CD4-positive, alpha-beta memory T cell (primary cell): Measurements from ENCODE around the gene CMYA5. TPM values are rescaled to one million over a fixed set of nuclear protein-coding genes. Genes with fewer than 3 reads are reported as not detected.

Experiments used
- CTCF ChIA-PET: fragments of 350-600 bp; sonication (Branson Sonifier 250); formaldehyde crosslinking; loops from one replicate; lab custom pipeline; 2021; ENCODE audit warnings: inconsistent platforms; ENCODE audit not compliant: partially characterized antibody; lab: Charles Lee
- POLR2A ChIA-PET: fragments of 350-600 bp; sonication (Branson Sonifier 250); formaldehyde crosslinking; loops from one replicate; lab custom pipeline; 2021; ENCODE audit not compliant: partially characterized antibody; lab: Charles Lee
- DNase-seq, 5 donors: peaks; one replicate each; pipeline versions ENCODE4 v3.0.0 to v3.0.0-alpha.2; 2020 to 2022; ENCODE audit warnings: mixed read lengths in 1 of 5
- H3K27ac ChIP-seq: one replicate; pipeline ENCODE4 v1.7.0; 2013; ENCODE audit warnings: low read depth, low read length
- H3K27me3 ChIP-seq: 2 replicates; pipeline ENCODE4 v1.7.0; 2013; ENCODE audit warnings: mild to moderate bottlenecking, low read length, moderate library complexity; ENCODE audit not compliant: insufficient read depth
- H3K36me3 ChIP-seq: 2 replicates; pipeline ENCODE4 v1.7.0; 2013; ENCODE audit warnings: mild to moderate bottlenecking, low read length, moderate library complexity; ENCODE audit not compliant: insufficient read depth
- H3K4me1 ChIP-seq: 2 replicates; pipeline ENCODE4 v1.7.0; 2013; ENCODE audit warnings: mild to moderate bottlenecking, low read length, moderate library complexity; ENCODE audit not compliant: insufficient read depth
- H3K4me3 ChIP-seq, 2 donors: one replicate each; pipeline ENCODE4 v1.7.0; 2013; ENCODE audit warnings: low read length in 2 of 2, mild to moderate bottlenecking in 1 of 2
- H3K9me3 ChIP-seq, 2 donors: one replicate each; pipeline ENCODE4 v1.7.0; 2013; ENCODE audit warnings: low read length in 2 of 2, control low read depth in 1 of 2; ENCODE audit not compliant: control insufficient read depth in 1 of 2
- H3K27ac Mint-ChIP-seq, 7 donors: one replicate each; pipeline ENCODE4 v1.8.0; 2020 to 2021; ENCODE audit warnings: mixed read lengths in 7 of 7, mild to moderate bottlenecking in 6 of 7, inconsistent platforms in 3 of 7, moderate library complexity in 3 of 7
- H3K27me3 Mint-ChIP-seq, 2 donors: one replicate each; pipeline ENCODE4 v1.8.0; 2020 to 2021; ENCODE audit warnings: mixed read lengths in 2 of 2
- H3K36me3 Mint-ChIP-seq, 2 donors: one replicate each; pipeline ENCODE4 v1.8.0; 2020 to 2021; ENCODE audit warnings: mixed read lengths in 2 of 2, inconsistent platforms in 1 of 2, mild to moderate bottlenecking in 1 of 2
- H3K4me1 Mint-ChIP-seq, 4 donors: one replicate each; pipeline ENCODE4 v1.8.0; 2020 to 2021; ENCODE audit warnings: mixed read lengths in 4 of 4, mild to moderate bottlenecking in 1 of 4
- H3K4me3 Mint-ChIP-seq, 8 donors: one replicate each; pipeline ENCODE4 v1.8.0; 2020 to 2021; ENCODE audit warnings: mixed read lengths in 8 of 8, mild to moderate bottlenecking in 7 of 8, moderate library complexity in 6 of 8, inconsistent platforms in 3 of 8
- H3K9me3 Mint-ChIP-seq, 8 donors: one replicate each; pipeline ENCODE4 v1.8.0; 2020 to 2021; ENCODE audit warnings: mixed read lengths in 8 of 8, mild to moderate bottlenecking in 5 of 8, inconsistent platforms in 3 of 8, moderate library complexity in 1 of 8
- intact Hi-C: fragments of 100-400 bp; cut with micrococcal nuclease; formaldehyde crosslinking; loops from one replicate; pipeline ENCODE4 v1.15.1; 2023
- polyA plus RNA-seq, 2 donors: library from polyadenylated mRNA; unstranded; fragments of 300-500 nt; fragmentation: Illumina TruSeq; gene quantifications; one replicate each; pipeline ENCODE4 v1.2.3, GENCODE V29; 2021
- total RNA-seq, 2 experiments: library from RNA; stranded (reverse); gene quantifications; one replicate each; pipeline ENCODE4 v1.2.3, GENCODE V29; 2021

The CMYA5 gene
- total and polyA plus RNA-seq, 4 experiments from 2014 or later = 0.07 to 0.20 (median 0.18) TPM

DNA sequence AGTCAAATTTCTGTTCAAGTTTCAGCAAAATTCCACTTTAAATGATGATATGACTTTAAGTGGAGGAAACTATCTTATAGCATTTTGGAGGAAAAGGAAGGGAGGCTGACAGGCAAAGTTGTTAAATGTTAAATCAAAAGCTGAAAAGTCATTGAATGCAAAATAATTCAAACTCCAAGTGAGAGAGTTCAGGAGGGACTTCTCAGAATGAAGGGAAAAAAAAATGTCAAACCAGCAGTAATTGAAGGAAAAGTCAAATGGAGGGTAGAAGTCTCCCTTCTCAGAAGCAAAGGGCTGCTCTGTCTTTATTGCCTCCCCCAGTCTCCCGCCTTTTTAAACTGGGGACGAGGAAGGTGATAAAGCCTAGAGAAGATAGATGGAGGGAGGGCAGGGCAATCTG lies 134.8 kb downstream of the CMYA5 start:
- H3K27ac Mint-ChIP-seq = no peak overlapping the region
- peaks cover 0 to 1% (median 0%) of the 10 kb centered on the region in 4 donors for H3K4me1 Mint-ChIP-seq
- intact Hi-C loops = no loop called here

DNA sequence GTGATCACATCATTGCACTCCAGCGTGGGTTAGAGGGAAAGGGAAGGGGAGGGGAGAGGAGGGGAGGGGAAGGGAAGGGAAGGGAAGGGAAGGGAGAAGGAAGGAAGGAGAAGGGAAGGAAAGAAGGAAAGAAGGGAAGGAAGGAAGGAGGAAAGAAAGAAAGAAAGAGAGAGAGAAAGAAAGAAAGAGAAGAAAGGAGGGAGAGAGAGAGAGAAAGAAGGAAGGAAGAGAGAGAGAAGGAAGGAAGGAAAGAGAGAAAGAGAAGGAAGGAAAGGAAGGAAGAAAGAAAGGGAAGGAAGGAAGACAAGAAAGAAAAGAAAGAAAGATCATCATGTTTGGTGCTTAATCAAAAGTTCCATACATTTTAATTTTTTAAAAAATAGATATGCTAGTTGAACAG lies 136.2 kb downstream of the CMYA5 start:
- no peaks in the 10 kb centered on the region for H3K9me3 ChIP-seq
- no peak overlapping the region for H3K4me3 ChIP-seq
- Mint-ChIP-seq H3K4me1 (peaks cover 0 to 1% (median 0%) of the 10 kb centered on the region in 4 donors), H3K9me3 (peaks cover 0 to 3% (median 0%) of the 10 kb centered on the region in 8 donors), H3K36me3 (no peaks in the 10 kb centered on the region), H3K4me3 (no peak overlapping the region), H3K27me3 (peaks cover 9 to 11% of the 10 kb centered on the region in 2 donors), H3K27ac (no peak overlapping the region)
- intact Hi-C loops = no loop called here
- H3K4me1 ChIP-seq = no peaks in the 10 kb centered on the region
- H3K36me3 ChIP-seq = no peaks in the 10 kb centered on the region
- no peaks in the 10 kb centered on the region for H3K27me3 ChIP-seq
- ChIA-PET CTCF (no interaction called here), POLR2A (no interaction called here)
- no peak for DNase-seq
- no peak overlapping the region for H3K27ac ChIP-seq

More for the DNA sequence above, 134.8 kb downstream of the CMYA5 start:
- Histone ChIP-seq H3K27me3 (no peaks in the 10 kb centered on the region), H3K4me3 (no peak overlapping the region), H3K4me1 (no peaks in the 10 kb centered on the region), H3K27ac (no peak overlapping the region), H3K9me3 (no peaks in the 10 kb centered on the region), H3K36me3 (no peaks in the 10 kb centered on the region)
- no peak for DNase-seq
- no peak overlapping the region for H3K4me3 Mint-ChIP-seq
- H3K36me3 Mint-ChIP-seq = no peaks in the 10 kb centered on the region
- ChIA-PET CTCF (no interaction called here), POLR2A (no interaction called here)
- peaks cover 0 to 7% (median 4%) of the 10 kb centered on the region in 8 donors for H3K9me3 Mint-ChIP-seq
- H3K27me3 Mint-ChIP-seq = peaks cover 6 to 11% of the 10 kb centered on the region in 2 donors

DNA sequence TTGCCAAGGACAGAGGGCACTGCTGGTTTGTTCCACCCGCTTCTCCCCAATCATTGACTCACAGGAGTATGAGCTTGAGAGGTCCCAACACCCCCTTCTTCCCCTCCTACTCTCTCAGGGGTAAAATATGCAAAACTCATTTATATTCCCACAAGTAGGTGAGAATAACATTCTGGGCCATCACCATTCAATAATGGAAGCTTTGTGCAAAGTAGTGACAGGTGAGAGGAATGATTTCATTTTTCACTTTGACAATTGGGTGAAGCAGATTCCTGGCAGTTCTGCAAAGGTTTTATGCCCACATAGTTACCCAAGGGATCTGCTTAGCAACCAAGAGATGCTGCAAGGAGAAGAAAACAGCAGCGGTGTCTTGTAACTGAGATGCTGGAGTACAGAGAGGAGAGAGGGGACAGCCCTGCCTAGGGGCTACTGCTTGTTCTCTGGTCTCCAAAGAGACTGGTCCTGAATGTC lies 137.6 kb downstream of the CMYA5 start:
- no peak overlapping the region for H3K27ac ChIP-seq
- peaks cover 0 to 1% (median 0%) of the 10 kb centered on the region in 4 donors for H3K4me1 Mint-ChIP-seq
- no peaks in the 10 kb centered on the region for H3K9me3 Mint-ChIP-seq
- POLR2A ChIA-PET = no interaction called here
- no peak overlapping the region for H3K27ac Mint-ChIP-seq
- no peaks in the 10 kb centered on the region for H3K9me3 ChIP-seq
- intact Hi-C loops = no loop called here
- DNase-seq = no peak
- peaks cover 9 to 11% of the 10 kb centered on the region in 2 donors for H3K27me3 Mint-ChIP-seq
- no peak overlapping the region for H3K4me3 Mint-ChIP-seq
- no peaks in the 10 kb centered on the region for H3K36me3 ChIP-seq
- CTCF ChIA-PET = no interaction called here
- H3K36me3 Mint-ChIP-seq = no peaks in the 10 kb centered on the region
- H3K4me1 ChIP-seq = no peaks in the 10 kb centered on the region
- no peak overlapping the region for H3K4me3 ChIP-seq
- no peaks in the 10 kb centered on the region for H3K27me3 ChIP-seq

DNA sequence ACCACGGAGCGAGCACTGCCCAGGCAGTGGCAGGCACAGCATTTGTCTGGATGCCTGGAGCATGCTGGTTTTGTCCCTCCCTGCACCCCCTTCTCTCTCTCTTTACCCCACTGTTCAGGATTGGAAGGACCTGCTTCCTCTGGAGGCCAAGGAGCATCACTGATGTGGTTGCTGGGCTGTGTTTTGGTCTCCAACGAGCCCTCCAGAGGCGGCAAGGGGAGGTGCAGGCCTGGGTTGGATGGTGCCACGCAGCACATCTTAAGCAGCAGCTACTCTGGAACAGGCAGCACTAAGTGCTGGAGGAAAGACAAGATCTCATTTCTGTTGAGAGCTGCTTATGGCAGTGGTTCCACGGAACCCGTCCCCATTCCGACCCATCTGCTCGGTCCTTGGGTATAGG lies 139.6 kb downstream of the CMYA5 start:
- DNase-seq = no peak
- intact Hi-C loops = no loop called here

DNA sequence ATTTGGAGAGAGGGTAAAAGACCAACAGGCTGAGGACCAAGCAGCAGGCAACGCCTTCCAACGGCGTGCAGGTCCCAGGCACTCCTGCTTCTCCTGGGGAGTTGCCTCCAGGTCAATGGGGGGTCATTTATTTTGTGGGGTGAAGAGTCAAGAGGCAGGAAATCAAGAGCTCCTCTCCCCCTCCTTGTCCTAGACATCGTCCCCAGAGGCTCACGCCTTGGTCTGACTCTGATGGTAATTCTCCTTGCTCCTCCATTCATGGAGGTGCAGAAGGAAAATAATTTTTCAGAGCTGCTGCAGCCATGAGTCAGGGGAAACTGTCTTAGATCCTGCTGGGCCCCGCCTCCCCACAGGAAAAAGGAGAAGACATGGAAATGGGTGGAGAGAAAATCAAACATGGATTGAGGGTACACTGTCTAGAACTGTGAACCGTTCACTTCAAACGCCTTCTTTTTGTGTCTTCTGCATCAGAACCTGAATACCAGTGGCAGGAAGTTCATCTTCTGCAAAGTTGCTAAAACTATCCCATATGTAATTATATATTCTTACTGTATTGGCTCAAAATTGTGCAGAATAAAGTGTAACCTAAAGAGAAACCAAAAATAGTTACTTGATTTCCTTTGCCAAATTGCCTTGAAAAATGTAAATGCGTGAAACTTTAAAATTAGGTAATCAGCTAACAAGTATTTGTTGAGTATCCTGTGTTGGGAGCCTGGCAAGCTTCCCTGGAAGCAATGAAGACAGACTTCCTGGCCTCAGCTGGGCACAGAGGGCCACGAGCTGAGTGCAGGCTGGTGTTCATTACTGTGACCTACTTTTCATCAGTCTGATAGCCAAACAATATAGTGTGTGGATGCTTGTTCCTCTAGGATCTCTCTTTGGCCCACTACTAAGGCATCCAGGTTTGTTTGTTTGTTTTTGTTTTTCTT lies 142.0 kb downstream of the CMYA5 start:
- no peaks in the 10 kb centered on the region for H3K36me3 ChIP-seq
- H3K9me3 Mint-ChIP-seq = no peaks in the 10 kb centered on the region
- H3K4me3 ChIP-seq = no peak overlapping the region
- no peaks in the 10 kb centered on the region for H3K4me1 ChIP-seq
- H3K27ac ChIP-seq = no peak overlapping the region
- H3K27me3 Mint-ChIP-seq = peaks cover 2 to 8% of the 10 kb centered on the region in 2 donors
- H3K9me3 ChIP-seq = no peaks in the 10 kb centered on the region
- ChIA-PET CTCF (interaction anchor here (0.7 kb wide), 1 partner anchor 432 kb away, joined by 3 read pairs; no protein-coding TSS in a partner anchor), POLR2A (no interaction called here)
- peaks cover 0 to 1% (median 0%) of the 10 kb centered on the region in 4 donors for H3K4me1 Mint-ChIP-seq
- no peak for DNase-seq
- intact Hi-C loops = no loop called here
- no peak overlapping the region for H3K27ac Mint-ChIP-seq
- no peak overlapping the region for H3K4me3 Mint-ChIP-seq
- no peaks in the 10 kb centered on the region for H3K36me3 Mint-ChIP-seq
- H3K27me3 ChIP-seq = no peaks in the 10 kb centered on the region

More for the DNA sequence above, 139.6 kb downstream of the CMYA5 start:
- Mint-ChIP-seq H3K27me3 (peaks cover 7 to 12% of the 10 kb centered on the region in 2 donors), H3K9me3 (no peaks in the 10 kb centered on the region), H3K27ac (no peak overlapping the region), H3K4me3 (no peak overlapping the region), H3K4me1 (peaks cover 0 to 1% (median 0%) of the 10 kb centered on the region in 4 donors), H3K36me3 (no peaks in the 10 kb centered on the region)
- H3K4me1 ChIP-seq = no peaks in the 10 kb centered on the region
- POLR2A ChIA-PET = no interaction called here
- H3K4me3 ChIP-seq = no peak overlapping the region
- H3K27ac ChIP-seq = no peak overlapping the region
- no peaks in the 10 kb centered on the region for H3K27me3 ChIP-seq
- CTCF ChIA-PET = interaction anchor here (0.8 kb wide), 1 partner anchor 29 kb away, joined by 3 read pairs; no protein-coding TSS in a partner anchor
- H3K9me3 ChIP-seq = no peaks in the 10 kb centered on the region
- no peaks in the 10 kb centered on the region for H3K36me3 ChIP-seq

DNA sequence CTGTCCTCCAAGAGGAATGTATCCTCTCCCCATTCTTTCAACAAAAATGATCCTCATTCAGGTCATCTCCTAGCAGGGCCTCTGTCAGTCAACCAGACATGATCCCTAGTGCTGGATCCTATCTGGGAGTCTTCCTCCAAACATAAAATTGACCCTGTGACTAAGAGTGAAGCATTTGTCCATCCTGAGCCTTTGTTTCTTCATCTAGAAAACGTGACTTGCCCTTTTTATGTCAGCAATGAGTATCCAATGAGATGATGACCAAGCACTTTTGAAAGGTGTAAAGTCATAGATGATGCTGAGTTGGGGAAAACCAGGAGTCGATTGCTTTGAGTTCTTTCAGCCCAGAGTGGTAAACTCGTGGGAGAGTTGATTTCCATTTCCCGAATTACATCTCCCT lies 143.3 kb downstream of the CMYA5 start:
- no peak overlapping the region for H3K4me3 ChIP-seq
- Mint-ChIP-seq H3K27ac (no peak overlapping the region), H3K9me3 (no peaks in the 10 kb centered on the region), H3K4me1 (peaks cover 0 to under 1% (median 0%) of the 10 kb centered on the region in 4 donors), H3K36me3 (no peaks in the 10 kb centered on the region), H3K4me3 (no peak overlapping the region), H3K27me3 (peaks cover 2 to 8% of the 10 kb centered on the region in 2 donors)
- POLR2A ChIA-PET = no interaction called here
- no peaks in the 10 kb centered on the region for H3K4me1 ChIP-seq
- intact Hi-C loops = no loop called here
- H3K36me3 ChIP-seq = no peaks in the 10 kb centered on the region
- no peak overlapping the region for H3K27ac ChIP-seq
- H3K27me3 ChIP-seq = no peaks in the 10 kb centered on the region
- no peaks in the 10 kb centered on the region for H3K9me3 ChIP-seq
- CTCF ChIA-PET = no interaction called here
- no peak for DNase-seq

DNA sequence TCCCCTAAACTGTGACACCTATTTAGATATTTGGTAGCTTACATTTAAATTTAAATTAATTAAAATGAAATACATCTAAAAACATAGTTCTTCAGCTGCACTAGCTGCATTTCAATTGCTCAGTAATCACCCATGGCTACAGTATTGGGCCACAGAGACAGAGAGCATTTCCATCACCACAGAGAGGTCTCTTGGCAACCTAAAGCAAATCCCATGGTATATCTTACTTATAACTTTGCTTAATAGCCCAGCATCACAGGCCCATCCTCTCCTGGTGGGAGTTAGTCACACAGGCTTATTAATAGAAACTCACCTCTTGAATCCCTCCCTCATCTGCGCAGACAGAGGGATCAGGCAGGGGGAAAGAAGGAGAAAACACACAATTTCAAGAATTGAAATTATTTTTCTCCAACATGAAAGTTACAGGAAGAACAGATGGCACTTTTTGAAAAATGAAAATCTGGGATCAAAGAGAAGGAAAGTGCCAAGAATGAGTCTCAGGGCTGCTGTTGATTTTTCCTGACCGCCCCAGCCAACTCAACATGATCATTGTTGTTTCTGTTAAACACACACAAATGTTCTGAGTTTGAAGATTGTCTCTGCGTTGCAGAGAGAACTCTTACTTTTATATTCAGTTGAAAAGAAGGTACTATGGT lies 144.6 kb downstream of the CMYA5 start:
- no peak overlapping the region for H3K4me3 Mint-ChIP-seq
- no peaks in the 10 kb centered on the region for H3K27me3 ChIP-seq
- H3K4me1 Mint-ChIP-seq = no peaks in the 10 kb centered on the region

More for the DNA sequence above, 144.6 kb downstream of the CMYA5 start:
- Mint-ChIP-seq H3K27ac (no peak overlapping the region), H3K9me3 (no peaks in the 10 kb centered on the region), H3K36me3 (no peaks in the 10 kb centered on the region), H3K27me3 (peaks cover 1 to 7% of the 10 kb centered on the region in 2 donors)
- no peak for DNase-seq
- H3K4me3 ChIP-seq = no peak overlapping the region
- no peak overlapping the region for H3K27ac ChIP-seq
- H3K36me3 ChIP-seq = no peaks in the 10 kb centered on the region
- H3K4me1 ChIP-seq = no peaks in the 10 kb centered on the region
- H3K9me3 ChIP-seq = no peaks in the 10 kb centered on the region
- intact Hi-C loops = no loop called here
- ChIA-PET CTCF (no interaction called here), POLR2A (no interaction called here)
